ENCODE measurements around the gene CAMK2N1.

The CAMK2N1 gene

GRCh38 chr1:20496241-20496661, 10.2 kb upstream of the CAMK2N1 start:
- no peak for DNase-seq

- DNase-seq, result no peak
These were observed 9.7 kb upstream of the CAMK2N1 start for GRCh38 chr1:20495661-20496060.

GRCh38 chr1:20494609-20495311, 8.8 kb upstream of the CAMK2N1 start:
- no peak for DNase-seq

- DNase-seq, result peak; percentile 70 to 77
These were observed 8.0 kb upstream of the CAMK2N1 start for GRCh38 chr1:20493839-20494608.

GRCh38 chr1:20493309-20493708, 7.3 kb upstream of the CAMK2N1 start:
- no peak for DNase-seq

- DNase-seq, result no peak
These were observed 6.7 kb upstream of the CAMK2N1 start for GRCh38 chr1:20492751-20493150.

- DNase-seq, result no peak
These were observed 5.9 kb upstream of the CAMK2N1 start for GRCh38 chr1:20491866-20492265.

GRCh38 chr1:20491178-20491577, 5.2 kb upstream of the CAMK2N1 start:
- DNase-seq, result no peak

- DNase-seq, result no peak
These were observed 1.2 kb upstream of the CAMK2N1 start for GRCh38 chr1:20487236-20487590.

- DNase-seq, result no peak
These were observed 636 bp upstream of the CAMK2N1 start for GRCh38 chr1:20486457-20487235.

GRCh38 chr1:20484519-20485462, 1.2 kb downstream of the CAMK2N1 start:
- no peak for DNase-seq

- no peak for DNase-seq
These were observed 2.0 kb downstream of the CAMK2N1 start for GRCh38 chr1:20483833-20484518.

- DNase-seq, result no peak
These were observed 2.7 kb downstream of the CAMK2N1 start for GRCh38 chr1:20483098-20483832.

GRCh38 chr1:20481643-20482498, 4.1 kb downstream of the CAMK2N1 start:
- DNase-seq, result no peak

GRCh38 chr1:20480951-20481617, 4.9 kb downstream of the CAMK2N1 start:
- DNase-seq, result no peak

- no peak for DNase-seq
These were observed 5.6 kb downstream of the CAMK2N1 start for GRCh38 chr1:20480243-20480944.

- DNase-seq, result no peak
These were observed 6.2 kb downstream of the CAMK2N1 start for GRCh38 chr1:20479840-20480239.

- DNase-seq, result no peak
These were observed 7.9 kb downstream of the CAMK2N1 start for GRCh38 chr1:20478057-20478635.
